GM19397 (cell line): ENCODE data around the gene IDI1.
"Not testable (repeated sequence)": the region's sequence is repeated elsewhere in the genome, so short reads cannot be mapped to it uniquely, and the experiment has no call there.

Experiments used
- ATAC-seq: cut with Tn5 transposase; IDR thresholded peaks from one replicate; pipeline ENCODE4 v1.9.1; 2021; ENCODE audit warnings: mild to moderate bottlenecking, moderate library complexity; ENCODE audit not compliant: unreplicated experiment

The IDI1 gene

GRCh38 chr10:1048732-1049424 is at the start of gene IDI1:
TSS of gene IDI1 (minus strand) at chr10:1049119. CDS start at chr10:1049003, 116 bp downstream.
- ATAC-seq: peak; percentile 82

GRCh38 chr10:1097436-1097835 is 48.5 kb upstream of the IDI1 start:
- ATAC-seq: no peak

DNA sequence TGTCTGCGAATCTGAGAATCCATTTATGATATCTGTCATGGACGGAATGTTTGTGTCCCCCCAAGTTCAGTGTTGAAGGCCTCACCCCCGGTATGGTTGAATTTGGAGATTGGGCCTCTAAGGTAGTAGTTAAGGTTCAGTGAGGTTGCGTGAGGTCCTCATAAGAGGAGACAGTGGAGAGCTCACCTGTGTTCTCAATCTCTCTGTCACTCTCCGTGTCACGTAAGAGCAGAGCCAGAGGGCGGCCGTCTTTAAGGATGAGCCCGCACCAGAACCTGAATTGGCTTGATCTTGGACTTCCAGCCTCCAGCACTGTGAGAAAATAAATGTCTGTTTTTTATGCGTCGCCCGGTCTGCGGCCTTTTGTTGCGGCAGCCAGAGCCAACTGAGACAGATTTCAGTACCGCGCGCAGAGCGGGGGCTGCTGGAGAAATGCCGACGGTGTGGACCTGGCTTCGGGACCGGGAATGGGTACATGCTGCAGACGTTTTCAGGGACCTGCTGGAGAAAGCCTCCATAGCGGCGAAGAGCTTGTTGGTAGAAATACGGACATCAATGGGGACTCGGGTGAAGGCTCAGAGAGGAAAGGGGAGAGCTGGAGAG is 47.5 kb upstream of the IDI1 start:
- no peak for ATAC-seq

DNA sequence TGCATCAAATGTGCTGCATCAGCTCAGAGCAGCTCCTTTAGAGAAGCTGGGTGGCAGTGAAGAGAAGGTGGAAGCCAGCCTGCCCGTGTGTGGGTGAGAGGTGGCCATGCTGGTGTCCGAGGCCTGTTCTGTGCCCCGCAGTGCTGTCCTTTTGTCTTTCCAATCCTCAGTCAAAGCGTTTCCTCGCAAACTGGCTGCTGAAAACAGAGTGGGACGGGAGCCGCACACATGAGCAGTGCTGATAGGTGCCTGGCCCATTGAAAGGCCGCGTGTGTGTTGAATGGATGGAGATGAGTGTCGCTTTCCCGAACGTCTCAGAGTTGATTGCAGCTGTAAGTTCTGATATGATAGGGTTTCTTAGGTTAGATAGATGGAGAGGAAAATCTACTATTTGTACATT is 46.6 kb upstream of the IDI1 start:
- ATAC-seq: no peak

- ATAC-seq: no peak
Observed at GRCh38 chr10:1094112-1095057, 45.5 kb upstream of the IDI1 start.

DNA sequence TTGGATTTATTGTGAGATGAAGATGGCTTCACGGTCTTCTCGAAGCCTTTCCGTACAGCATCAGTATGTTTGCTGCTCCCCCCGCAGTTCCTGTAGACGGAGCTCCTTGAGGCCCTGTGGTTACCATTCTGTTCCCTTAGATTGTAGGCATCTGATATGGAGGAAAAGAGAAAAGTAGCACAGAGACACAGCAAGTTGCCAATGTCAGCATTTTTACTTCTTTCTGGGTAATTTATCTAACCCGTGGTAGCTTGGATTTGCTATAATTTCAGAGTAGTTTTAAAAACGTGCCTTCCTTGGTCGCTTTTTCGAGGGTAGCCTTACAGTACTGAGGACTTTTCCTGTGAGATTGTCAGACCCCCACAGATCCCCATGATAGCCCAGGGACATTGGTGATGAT is 44.8 kb upstream of the IDI1 start:
- no peak for ATAC-seq

GRCh38 chr10:1090696-1091095 is 41.8 kb upstream of the IDI1 start:
- ATAC-seq: no peak

- ATAC-seq: no peak
Observed at GRCh38 chr10:1089017-1089689, 40.2 kb upstream of the IDI1 start.

DNA sequence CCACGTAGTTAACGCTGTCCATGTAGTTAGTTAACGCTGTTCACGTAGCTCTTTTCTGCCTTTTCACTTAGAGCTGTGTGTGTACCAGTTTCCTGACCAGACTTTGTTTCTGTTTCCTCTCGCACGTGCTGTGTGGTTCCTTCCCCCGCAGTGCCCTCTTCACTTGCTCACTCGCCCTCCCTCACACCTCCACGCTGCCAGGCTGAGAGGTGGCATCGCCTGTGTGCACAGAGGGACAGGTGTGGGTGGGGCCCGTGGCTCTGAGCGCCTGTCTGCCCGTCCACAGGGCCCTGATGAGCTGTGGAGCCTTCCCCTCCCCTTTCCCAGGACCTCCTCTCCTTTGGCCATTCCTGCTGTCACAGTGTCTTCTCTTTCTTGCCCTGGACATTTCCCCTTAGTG is 37.9 kb upstream of the IDI1 start:
- no peak for ATAC-seq

DNA sequence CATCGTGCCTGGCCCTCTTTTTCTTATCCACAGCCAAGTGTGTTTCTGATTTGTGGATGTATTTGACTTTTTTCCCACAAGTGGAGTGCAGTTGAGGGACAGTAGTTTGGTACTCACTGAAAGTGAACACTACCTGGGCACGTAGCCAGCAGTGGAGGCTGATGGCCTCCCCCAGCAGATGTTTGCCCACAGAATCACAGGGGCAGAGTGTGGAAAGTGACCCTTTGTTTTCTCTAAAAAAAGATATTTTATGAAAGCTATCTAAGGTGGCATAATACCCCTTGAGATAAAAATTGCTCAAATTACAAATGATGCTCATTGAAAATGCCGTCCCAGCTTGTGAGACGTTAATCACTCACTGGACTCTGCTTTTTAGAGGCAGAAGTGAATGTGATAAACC is 36.3 kb upstream of the IDI1 start:
- ATAC-seq: no peak

- ATAC-seq: no peak
Observed at GRCh38 chr10:1084011-1084950, 35.4 kb upstream of the IDI1 start.

GRCh38 chr10:1083581-1083980 is 34.7 kb upstream of the IDI1 start:
- ATAC-seq: no peak

GRCh38 chr10:1078668-1079067 is 29.7 kb upstream of the IDI1 start:
- ATAC-seq: no peak

DNA sequence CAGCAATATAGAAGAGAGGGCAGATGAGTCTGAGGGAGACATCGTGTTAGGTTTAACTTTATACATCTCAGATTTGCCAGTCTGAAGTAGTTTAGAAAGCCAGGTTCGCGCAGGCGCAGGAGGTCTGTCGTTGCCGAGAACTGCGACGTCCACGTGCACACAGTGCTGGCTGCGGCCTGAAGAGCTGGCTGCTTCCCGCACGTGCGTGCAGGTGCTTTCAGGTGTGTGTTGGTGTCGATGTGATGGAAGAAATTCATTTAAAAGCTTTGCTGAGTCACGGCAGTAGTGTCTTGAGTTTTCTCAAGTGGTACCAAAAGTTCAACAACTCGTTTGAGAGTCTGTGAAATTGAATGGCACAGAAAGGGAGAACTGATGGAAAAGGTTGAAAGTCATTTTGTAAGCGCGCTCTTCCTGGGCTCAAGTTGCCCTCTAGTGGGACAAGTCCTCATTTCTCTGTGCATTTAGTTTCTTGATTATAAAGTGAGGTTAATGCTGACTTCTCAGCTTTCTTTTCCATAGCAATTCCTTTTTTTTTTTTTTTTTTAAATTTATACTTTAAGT is 25.9 kb upstream of the IDI1 start:
- no peak for ATAC-seq

DNA sequence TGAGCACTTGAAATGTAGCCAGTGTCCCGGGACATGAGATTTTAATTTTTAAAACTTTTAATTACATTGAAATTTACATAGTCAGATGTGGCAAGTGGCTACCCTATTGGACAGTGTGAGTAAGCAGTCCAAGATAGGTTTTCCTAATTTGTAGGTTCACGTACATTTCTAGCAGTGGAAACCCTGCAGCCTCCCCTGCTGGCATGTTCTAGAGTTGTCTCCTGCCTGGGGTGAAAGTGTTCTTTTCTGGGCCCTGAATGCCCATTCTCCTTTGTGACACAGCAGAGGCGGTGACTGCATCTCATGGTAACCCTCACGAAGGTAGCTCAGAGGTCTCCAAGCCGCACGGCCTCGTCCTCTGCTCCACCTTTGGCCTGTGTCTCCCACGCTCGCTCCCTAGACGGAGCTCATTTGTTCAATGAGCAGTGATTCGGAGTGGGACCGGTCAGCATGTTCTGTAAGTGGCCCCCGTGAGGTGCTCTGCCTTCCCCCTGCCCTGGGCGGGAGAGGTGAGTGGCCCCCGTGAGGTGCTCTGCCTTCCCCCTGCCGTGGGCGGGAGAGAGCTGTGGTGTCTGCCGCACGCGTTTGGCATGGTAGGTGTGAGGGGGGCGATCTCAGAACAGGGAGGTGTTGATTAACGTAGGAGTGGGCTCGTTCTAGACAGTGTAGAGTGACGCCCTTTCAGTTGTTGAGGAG is 25.3 kb upstream of the IDI1 start:
- no peak for ATAC-seq

DNA sequence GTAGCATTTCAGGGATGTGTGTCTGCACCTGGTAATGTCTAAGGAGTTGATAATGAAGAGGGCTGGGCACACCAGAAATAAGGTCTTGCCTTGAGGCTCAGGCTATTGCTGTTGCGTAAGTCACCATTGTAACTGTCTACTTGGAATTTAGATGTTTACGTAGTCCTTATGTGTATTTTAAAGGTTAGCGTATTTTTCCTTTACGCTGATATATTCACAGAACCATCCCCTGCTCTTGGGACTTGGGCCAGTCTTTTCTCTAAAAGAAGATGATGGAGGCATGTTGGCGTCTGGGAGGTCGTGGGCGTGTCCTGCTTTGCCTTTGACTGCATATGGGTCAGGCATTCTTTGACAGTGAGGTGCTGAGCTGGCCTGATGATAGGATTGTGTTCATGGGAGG is 22.0 kb upstream of the IDI1 start:
- ATAC-seq: no peak

- no peak for ATAC-seq
Observed at GRCh38 chr10:1068380-1069361, 19.8 kb upstream of the IDI1 start.

GRCh38 chr10:1066734-1067133 is 17.8 kb upstream of the IDI1 start:
- not testable (repeated sequence) for ATAC-seq
